CD4-positive, alpha-beta T cell treated with Interleukin-12 subunit alpha and Interleukin-12 subunit beta, for 1 hour (primary cell): ENCODE measurements around the gene TP53TG5.

Experiments
- DNase-seq: peaks from one replicate; pipeline ENCODE4 v3.0.0-alpha.2; 2020

TP53TG5 gene

GRCh38 chr20:45344168-45344860 lies 33.8 kb downstream of the TP53TG5 start:
- DNase-seq, result no peak

- DNase-seq, result no peak
Observed at GRCh38 chr20:45343532-45344167, 34.5 kb downstream of the TP53TG5 start.

DNA sequence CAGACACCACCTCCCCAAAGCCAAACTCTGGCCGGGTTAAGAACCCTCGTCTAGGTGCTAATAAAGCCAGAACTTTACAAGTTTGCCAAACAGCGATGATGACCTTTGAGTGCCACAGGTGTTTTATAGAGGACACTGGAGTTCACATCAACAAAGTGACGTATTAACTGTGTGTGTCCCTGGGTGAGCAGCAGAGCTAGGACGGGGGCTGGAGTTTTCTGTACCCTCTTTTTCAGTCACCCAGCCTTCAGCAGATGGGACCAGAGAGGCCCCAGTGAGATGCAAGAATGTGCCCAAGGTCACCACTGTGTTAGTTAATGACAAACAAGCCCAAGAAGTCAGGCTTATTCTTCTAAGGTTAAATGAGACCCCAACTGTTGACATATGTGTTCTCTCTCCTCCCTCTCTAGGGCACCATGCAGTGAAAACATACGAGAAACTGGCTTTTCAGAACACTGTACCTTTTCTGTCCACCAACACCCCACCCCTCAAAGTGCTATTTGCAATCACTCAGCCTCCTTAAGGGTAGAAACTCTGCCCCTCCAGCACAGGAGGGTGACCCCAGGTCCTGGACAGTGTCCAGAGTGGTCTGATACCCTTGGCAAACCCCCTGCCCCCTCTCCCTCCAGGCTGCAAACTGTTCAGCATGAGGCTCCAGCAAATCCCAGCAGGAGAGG lies 35.1 kb downstream of the TP53TG5 start:
- DNase-seq, result no peak

GRCh38 chr20:45341939-45342854 lies 35.9 kb downstream of the TP53TG5 start:
- no peak for DNase-seq

DNA sequence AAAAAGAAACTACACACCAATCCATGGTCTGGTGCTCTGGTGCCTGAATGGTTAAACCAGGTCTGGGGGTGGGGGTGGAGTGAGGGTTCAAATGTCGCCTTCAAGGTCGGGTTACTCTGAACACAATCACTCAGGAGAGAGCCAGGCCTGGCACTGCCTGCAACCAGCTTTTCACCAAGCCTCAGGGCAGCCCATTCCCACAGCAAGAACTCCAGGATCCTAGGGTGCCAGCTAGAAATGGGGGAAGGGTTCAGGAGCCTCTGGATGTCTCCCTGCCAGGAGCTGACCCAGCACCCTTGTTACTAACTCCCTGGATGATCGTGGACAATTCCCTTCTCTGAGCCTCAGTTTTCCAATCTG lies 36.6 kb downstream of the TP53TG5 start:
- no peak for DNase-seq

GRCh38 chr20:45340951-45341350 lies 37.2 kb downstream of the TP53TG5 start:
- DNase-seq, result no peak

GRCh38 chr20:45340236-45340847 lies 37.8 kb downstream of the TP53TG5 start:
- no peak for DNase-seq

GRCh38 chr20:45339799-45340198 lies 38.3 kb downstream of the TP53TG5 start:
- DNase-seq, result no peak

GRCh38 chr20:45339084-45339483 lies 39.0 kb downstream of the TP53TG5 start:
- no peak for DNase-seq

DNA sequence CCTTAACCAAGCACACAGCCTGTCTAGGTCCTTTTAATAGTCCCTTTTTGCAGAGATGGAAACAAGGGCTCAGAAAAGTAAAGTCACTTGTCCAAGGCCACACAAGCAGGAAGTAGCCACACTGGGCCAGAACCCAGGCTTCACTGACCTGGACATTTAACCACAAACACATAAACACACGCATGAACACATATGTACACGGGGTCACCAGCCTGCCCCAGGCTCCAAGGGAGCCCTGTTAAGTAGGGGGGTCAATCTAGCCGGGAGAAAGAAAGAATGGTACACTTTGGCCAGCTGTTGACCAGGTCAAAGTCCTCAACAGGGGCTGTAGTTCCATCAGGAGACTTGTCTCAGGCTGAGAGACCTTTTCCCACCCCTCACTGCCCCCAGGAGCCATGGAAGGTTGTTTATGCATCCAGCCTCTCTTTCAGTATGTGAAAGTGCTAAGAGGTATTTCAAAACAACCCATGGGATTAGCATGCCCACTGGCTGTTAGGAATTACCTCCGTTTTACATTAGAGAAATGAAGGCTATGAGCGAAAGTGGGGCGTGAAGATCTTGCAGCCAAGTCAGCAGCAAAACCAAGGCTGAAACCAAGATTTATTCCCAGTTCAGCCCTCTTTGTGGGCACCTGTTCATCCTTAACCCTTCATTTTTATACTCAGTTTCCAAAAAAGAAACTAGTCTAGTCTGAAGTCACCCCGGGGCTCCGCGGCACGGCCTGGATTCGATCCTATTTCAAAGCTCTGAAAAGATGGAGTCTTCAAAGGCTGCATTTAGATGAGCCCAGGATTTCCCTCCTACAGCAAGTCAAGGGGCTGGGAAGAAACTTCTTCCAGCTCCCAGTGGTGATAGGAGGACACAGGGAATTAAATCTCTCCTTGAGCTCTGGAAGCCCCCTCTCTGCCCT lies 39.7 kb downstream of the TP53TG5 start:
- DNase-seq, result no peak

DNA sequence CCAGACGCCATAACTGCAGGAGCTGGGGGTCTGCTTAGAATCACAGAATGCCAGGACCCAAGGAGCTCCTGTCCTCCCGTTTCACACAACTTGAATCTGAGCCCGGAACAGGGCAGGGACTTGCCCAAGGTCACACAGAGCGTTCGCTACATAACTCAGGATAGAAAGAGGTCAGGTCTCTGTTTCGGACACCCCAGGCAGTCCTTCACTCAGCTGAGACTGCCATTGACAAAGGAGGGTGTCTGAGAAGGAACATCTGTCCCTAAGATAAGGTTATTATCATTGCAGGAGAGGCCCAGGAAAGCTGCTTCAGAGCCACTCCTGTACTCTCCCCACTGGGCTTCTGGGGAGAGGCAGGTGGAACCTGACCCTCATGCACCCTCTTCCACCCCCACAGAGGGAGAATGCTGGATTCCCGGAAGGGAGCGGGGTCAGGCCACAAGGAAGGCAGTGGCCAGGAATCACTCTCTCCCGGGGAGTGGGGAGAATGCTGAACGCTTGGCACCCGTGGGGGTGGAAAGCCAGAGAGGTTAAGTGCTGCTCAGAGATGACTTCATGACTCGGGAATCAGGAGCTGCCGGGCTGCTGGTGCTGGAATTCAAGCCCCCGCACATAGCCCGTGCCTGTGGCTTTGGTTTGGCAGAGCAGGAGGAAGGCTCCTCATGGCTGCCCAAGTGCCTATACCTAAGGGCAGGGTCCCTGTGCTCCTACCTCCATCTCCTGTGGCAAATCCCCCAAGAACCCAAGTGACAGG lies 40.6 kb downstream of the TP53TG5 start:
- DNase-seq, result no peak

DNA sequence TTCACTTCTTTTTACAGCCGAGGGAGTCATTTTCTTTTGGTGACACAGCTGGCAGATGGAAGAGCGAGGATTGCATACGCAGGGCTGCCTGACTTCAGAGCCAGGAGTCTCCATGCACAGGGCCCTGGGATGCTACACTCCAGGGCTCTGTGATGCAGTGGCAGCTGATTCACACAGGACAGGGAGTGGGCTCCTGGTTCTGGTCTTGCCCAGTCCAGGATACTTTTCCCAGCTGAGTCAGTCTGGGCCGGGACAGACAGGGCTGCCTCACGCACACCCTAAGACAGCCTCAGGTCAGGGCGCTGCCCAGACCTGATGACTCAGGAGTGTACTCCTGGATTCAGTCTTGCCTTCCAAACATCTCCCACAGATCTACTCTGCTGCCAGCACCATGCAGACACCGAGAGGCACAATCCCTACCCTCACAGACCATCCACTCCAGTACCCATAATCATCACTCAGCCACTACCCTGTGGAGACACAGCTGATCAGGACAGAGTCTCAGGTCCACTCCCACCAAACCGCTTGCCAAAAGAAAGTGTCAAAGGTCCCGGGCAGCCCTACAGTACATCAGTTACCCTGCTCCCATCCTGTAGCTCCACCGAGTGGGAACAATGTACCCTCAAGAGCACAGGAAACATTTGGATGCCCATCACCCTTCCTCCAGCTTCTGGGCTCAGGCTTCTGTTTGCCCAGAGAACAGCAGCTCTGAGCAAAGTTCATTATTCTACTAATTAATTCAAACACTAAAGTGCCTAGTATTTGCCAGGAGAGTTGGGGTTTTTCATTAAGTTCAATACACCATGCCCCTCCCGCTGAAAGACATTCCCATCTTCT lies 41.4 kb downstream of the TP53TG5 start:
- no peak for DNase-seq

DNA sequence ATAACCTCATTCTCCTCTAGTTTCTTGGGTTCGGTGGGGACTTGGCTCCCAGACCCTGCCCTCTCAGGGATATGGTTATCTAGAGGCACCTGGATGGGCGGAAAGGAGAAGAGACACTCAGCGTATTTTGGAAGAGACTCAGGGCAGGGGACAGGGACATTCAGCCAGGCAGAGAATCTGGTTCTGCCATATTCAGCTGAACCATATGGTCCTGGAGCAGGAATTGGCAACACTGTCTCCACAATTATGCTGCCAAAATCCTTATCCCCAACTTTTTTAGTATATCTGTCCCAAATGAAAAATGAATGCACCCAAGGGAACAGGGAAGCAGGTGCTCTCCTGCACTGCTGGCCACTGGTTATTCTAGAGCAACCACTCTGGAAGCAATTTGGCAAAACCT lies 47.6 kb downstream of the TP53TG5 start:
- DNase-seq, result no peak

- no peak for DNase-seq
Observed at GRCh38 chr20:45329497-45330319, 48.4 kb downstream of the TP53TG5 start.

GRCh38 chr20:45328451-45328850 lies 49.7 kb downstream of the TP53TG5 start:
- DNase-seq, result no peak

GRCh38 chr20:45325371-45325770 lies 52.8 kb downstream of the TP53TG5 start:
- DNase-seq, result no peak

DNA sequence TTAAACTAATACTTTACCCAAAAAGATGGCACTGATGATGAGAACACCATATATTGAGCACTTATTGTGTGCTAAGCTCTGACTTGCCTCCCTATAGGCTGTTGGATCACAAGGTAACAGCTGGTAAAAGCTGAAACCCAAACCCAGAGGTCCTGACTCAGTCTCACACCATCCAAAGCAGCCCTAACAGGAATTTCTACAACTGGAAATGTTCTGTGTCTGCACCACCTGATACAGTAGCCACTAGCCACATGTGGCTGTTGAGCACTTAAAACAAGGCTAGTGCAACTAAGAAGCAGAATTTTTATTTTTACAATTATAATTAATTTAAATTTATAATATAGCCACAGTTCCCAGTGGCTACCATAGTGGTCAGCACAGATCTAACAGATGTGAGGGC lies 54.4 kb downstream of the TP53TG5 start:
- no peak for DNase-seq

- DNase-seq, result peak; percentile 7
Observed at GRCh38 chr20:45322952-45323383, 55.2 kb downstream of the TP53TG5 start.
